ENCODE results near the gene PLA2G4F.

DNA sequence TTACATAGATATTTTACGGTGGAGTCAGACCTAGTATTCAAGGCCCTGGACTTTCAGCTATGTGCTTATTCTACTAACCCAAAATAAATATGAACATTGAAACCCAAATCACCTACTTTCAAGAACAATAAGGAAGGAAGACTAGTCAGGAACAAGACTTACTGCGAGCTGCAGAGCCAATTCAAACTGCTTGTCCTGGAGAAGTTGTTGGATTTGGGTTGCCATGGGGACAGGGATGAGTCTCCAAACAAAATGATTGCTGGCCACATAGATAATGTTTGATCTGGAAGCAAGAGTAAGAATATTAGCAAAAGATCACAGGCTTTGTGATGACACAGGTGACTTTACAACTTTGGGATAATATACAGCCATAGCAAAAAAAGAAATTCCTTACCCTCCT is 21.6 kb upstream of the PLA2G4F start:
- TF ChIP-seq, protein P1, sequence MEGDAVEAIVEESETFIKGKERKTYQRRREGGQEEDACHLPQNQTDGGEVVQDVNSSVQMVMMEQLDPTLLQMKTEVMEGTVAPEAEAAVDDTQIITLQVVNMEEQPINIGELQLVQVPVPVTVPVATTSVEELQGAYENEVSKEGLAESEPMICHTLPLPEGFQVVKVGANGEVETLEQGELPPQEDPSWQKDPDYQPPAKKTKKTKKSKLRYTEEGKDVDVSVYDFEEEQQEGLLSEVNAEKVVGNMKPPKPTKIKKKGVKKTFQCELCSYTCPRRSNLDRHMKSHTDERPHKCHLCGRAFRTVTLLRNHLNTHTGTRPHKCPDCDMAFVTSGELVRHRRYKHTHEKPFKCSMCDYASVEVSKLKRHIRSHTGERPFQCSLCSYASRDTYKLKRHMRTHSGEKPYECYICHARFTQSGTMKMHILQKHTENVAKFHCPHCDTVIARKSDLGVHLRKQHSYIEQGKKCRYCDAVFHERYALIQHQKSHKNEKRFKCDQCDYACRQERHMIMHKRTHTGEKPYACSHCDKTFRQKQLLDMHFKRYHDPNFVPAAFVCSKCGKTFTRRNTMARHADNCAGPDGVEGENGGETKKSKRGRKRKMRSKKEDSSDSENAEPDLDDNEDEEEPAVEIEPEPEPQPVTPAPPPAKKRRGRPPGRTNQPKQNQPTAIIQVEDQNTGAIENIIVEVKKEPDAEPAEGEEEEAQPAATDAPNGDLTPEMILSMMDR (IDR thresholded peaks at IDR 0.05) = no peak
- TF ChIP-seq POLR2A (IDR thresholded peaks at IDR 0.05) = no peak
